Activated CD8-positive, alpha-beta T cell treated with anti-CD3 and anti-CD28 coated beads for 36 hours (primary cell): Measurements from ENCODE around the gene LMX1B. TPM values are rescaled to one million over a fixed set of nuclear protein-coding genes. Genes with fewer than 3 reads are reported as not detected.

ENCODE experiments used
- ATAC-seq: fragments of 200-7000 bp; cut with Tn5 transposase; one replicate; pipeline ENCODE4 v1.10.0; 2021; ENCODE audit warnings: mild to moderate bottlenecking, moderate library complexity
- CTCF ChIA-PET: fragments of 350-600 bp; sonication (Branson Sonifier 250); formaldehyde crosslinking; loops from one replicate; lab custom pipeline; 2021; ENCODE audit warnings: antibody characterized with exemption; lab: Charles Lee
- POLR2A ChIA-PET: fragments of 350-600 bp; sonication (Branson Sonifier 250); formaldehyde crosslinking; loops from one replicate; lab custom pipeline; 2021; ENCODE audit warnings: antibody characterized with exemption; lab: Charles Lee
- DNase-seq: peaks from one replicate; pipeline ENCODE4 v3.0.0-alpha.2; 2020
- H3K27ac Mint-ChIP-seq: one replicate; pipeline ENCODE4 v1.8.0; 2021; ENCODE audit warnings: mild to moderate bottlenecking, mixed read lengths
- H3K27me3 Mint-ChIP-seq: one replicate; pipeline ENCODE4 v1.8.0; 2021; ENCODE audit warnings: mixed read lengths
- H3K36me3 Mint-ChIP-seq: one replicate; pipeline ENCODE4 v1.8.0; 2021; ENCODE audit warnings: low read depth, mixed read lengths
- H3K4me1 Mint-ChIP-seq: one replicate; pipeline ENCODE4 v1.8.0; 2021; ENCODE audit warnings: low read depth, mixed read lengths
- H3K4me3 Mint-ChIP-seq: one replicate; pipeline ENCODE4 v1.8.0; 2021; ENCODE audit warnings: mild to moderate bottlenecking, moderate library complexity, mixed read lengths
- H3K9me3 Mint-ChIP-seq: one replicate; pipeline ENCODE4 v1.8.0; 2021; ENCODE audit warnings: mixed read lengths
- CTCF ChIP-seq: fragments of 200-600 bp; IDR thresholded peaks from one replicate; pipeline ENCODE4 v1.8.0; 2022; ENCODE audit warnings: antibody characterized with exemption, mild to moderate bottlenecking
- intact Hi-C: fragments of 100-400 bp; cut with micrococcal nuclease; formaldehyde crosslinking; loops from one replicate; pipeline ENCODE4 v1.10.0; 2022
- total RNA-seq, 2 experiments: library from RNA; stranded (reverse); gene quantifications; one replicate each; pipeline ENCODE4 v1.2.3, GENCODE V29; 2021

Gene LMX1B
- total RNA-seq, 2 experiments from 2014 or later = not detected

GRCh38 chr9:126584611-126585010 lies 29.1 kb upstream of the LMX1B start:
- no peak overlapping the region for H3K4me3 Mint-ChIP-seq
- DNase-seq (no peak), ATAC-seq (no peak)
- intact Hi-C loops = no loop called here
- no peaks in the 10 kb centered on the region for H3K9me3 Mint-ChIP-seq
- no peak overlapping the region for H3K27ac Mint-ChIP-seq
- H3K4me1 Mint-ChIP-seq = no peaks in the 10 kb centered on the region
- ChIA-PET POLR2A (no interaction called here), CTCF (interaction anchor here (0.8 to 1.4 kb wide), 3 partner anchors 26 to 106 kb away, joined by 3 read pairs; no protein-coding TSS in a partner anchor)
- peaks cover 26% of the 10 kb centered on the region for H3K27me3 Mint-ChIP-seq
- H3K36me3 Mint-ChIP-seq = no peaks in the 10 kb centered on the region
- TF ChIP-seq CTCF = no peak

GRCh38 chr9:126586236-126586635 lies 27.5 kb upstream of the LMX1B start:
- ChIA-PET POLR2A (no interaction called here), CTCF (interaction anchor here (1.6 kb wide), 1 partner anchor 72 kb away, joined by 3 read pairs; no protein-coding TSS in a partner anchor)
- Mint-ChIP-seq H3K4me1 (no peaks in the 10 kb centered on the region), H3K4me3 (no peak overlapping the region), H3K27ac (no peak overlapping the region), H3K36me3 (no peaks in the 10 kb centered on the region), H3K9me3 (no peaks in the 10 kb centered on the region), H3K27me3 (peaks cover 28% of the 10 kb centered on the region)
- no peak for ATAC-seq
- intact Hi-C loops = no loop called here
- DNase-seq = no peak
- TF ChIP-seq CTCF = no peak

GRCh38 chr9:126587187-126588185 lies 26.2 kb upstream of the LMX1B start:
- DNase-seq = no peak

GRCh38 chr9:126588491-126589168 lies 25.1 kb upstream of the LMX1B start:
- Mint-ChIP-seq H3K4me3 (no peak overlapping the region), H3K27me3 (peaks cover 28% of the 10 kb centered on the region), H3K4me1 (no peaks in the 10 kb centered on the region), H3K9me3 (no peaks in the 10 kb centered on the region), H3K27ac (no peak overlapping the region), H3K36me3 (no peaks in the 10 kb centered on the region)
- intact Hi-C loops = no loop called here
- no peak for DNase-seq
- no peak for TF ChIP-seq CTCF
- CTCF ChIA-PET = no interaction called here
- ATAC-seq = no peak
- POLR2A ChIA-PET = no interaction called here

More at GRCh38 chr9:126587187-126588185, 26.2 kb upstream of the LMX1B start:
- CTCF ChIA-PET = no interaction called here
- H3K27ac Mint-ChIP-seq = no peak overlapping the region
- no peak overlapping the region for H3K4me3 Mint-ChIP-seq
- no peak for TF ChIP-seq CTCF
- POLR2A ChIA-PET = no interaction called here
- peaks cover 25% of the 10 kb centered on the region for H3K27me3 Mint-ChIP-seq
- H3K9me3 Mint-ChIP-seq = no peaks in the 10 kb centered on the region
- H3K36me3 Mint-ChIP-seq = no peaks in the 10 kb centered on the region
- intact Hi-C loops = no loop called here
- H3K4me1 Mint-ChIP-seq = no peaks in the 10 kb centered on the region
- no peak for ATAC-seq
